Vagina (tissue), 2 donors: Measurements from ENCODE around the gene DSEL.

Experiments
- POLR2A ChIP-seq, 2 donors: fragments of 450-650 bp; IDR thresholded peaks; one replicate each; pipeline ENCODE4 v1.6.1; 2017; ENCODE audit warnings: antibody characterized with exemption in 2 of 2, mild to moderate bottlenecking in 2 of 2, moderate library complexity in 2 of 2
- POLR2AphosphoS5 ChIP-seq, 2 donors: sonication (generic); formaldehyde crosslinking; IDR thresholded peaks; one replicate each; pipeline ENCODE4 v1.9.0; 2017; ENCODE audit warnings: antibody characterized with exemption in 2 of 2, mild to moderate bottlenecking in 2 of 2, low read depth in 1 of 2; ENCODE audit not compliant: insufficient read depth in 1 of 2
- TF ChIP-seq, protein P1 (sequence below), 3 experiments: fragments of 450-650 bp in 2 of 3; fragments of 200-600 bp in 1 of 3; sonication (generic) in 1 of 3; IDR thresholded peaks; one replicate each; pipeline ENCODE4 v1.5.1; 2017 to 2019; ENCODE audit warnings: antibody characterized with exemption in 3 of 3, mild to moderate bottlenecking in 2 of 3, moderate library complexity in 2 of 3

- TF ChIP-seq, protein P1, sequence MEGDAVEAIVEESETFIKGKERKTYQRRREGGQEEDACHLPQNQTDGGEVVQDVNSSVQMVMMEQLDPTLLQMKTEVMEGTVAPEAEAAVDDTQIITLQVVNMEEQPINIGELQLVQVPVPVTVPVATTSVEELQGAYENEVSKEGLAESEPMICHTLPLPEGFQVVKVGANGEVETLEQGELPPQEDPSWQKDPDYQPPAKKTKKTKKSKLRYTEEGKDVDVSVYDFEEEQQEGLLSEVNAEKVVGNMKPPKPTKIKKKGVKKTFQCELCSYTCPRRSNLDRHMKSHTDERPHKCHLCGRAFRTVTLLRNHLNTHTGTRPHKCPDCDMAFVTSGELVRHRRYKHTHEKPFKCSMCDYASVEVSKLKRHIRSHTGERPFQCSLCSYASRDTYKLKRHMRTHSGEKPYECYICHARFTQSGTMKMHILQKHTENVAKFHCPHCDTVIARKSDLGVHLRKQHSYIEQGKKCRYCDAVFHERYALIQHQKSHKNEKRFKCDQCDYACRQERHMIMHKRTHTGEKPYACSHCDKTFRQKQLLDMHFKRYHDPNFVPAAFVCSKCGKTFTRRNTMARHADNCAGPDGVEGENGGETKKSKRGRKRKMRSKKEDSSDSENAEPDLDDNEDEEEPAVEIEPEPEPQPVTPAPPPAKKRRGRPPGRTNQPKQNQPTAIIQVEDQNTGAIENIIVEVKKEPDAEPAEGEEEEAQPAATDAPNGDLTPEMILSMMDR (IDR thresholded peaks at IDR 0.05), result no peak
- TF ChIP-seq POLR2AphosphoS5 (IDR thresholded peaks at IDR 0.05; ENCODE audit: insufficient read depth in 1 of 2, low read depth in 1 of 2) (no peak), POLR2A (IDR thresholded peaks at IDR 0.05) (no peak)
Measured at GRCh38 chr18:67485655-67486054, 30.9 kb downstream of the DSEL start.
